Coronary artery (tissue), 2 donors: Measurements from ENCODE around the gene AMMECR1L.
"Not testable (repeated sequence)": the region's sequence is repeated elsewhere in the genome, so short reads cannot be mapped to it uniquely, and the experiment has no call there.

Source experiments
- DNase-seq: peaks from one replicate; pipeline ENCODE4 v3.0.0-alpha.2; 2017; ENCODE audit warnings: low spot score
- H3K27ac ChIP-seq, 2 donors: fragments of 200-600 bp; sonication (generic); one replicate each; pipeline ENCODE4 v1.5.1; 2016 to 2019
- H3K4me3 ChIP-seq: fragments of 200-600 bp; sonication (generic); 2 replicates; pipeline ENCODE4 v1.5.1; 2016; ENCODE audit warnings: mild to moderate bottlenecking, moderate library complexity
- TF ChIP-seq, protein P1 (sequence below): fragments of 200-600 bp; sonication (generic); IDR thresholded peaks from one replicate; pipeline ENCODE4 v1.5.1; 2019; ENCODE audit warnings: antibody characterized with exemption

The AMMECR1L gene

DNA sequence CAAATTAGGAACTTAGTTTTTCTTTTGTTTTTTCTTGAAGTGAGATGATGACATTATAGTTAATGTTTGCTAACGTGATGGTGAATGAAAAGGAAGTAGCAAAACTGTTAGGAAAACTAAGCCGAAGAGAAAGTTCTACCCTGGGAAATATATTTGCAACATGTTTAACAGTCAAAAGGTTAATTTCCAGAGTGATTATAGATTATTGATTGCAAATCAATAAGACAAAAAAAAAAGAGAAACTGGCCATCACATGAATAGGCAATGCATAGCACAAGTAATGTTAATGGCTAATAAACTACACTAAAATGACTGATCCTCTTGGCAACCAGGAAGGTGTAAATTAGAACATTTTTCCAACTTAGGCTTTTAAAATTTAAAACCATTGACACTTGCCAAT is 26.0 kb upstream of the AMMECR1L start:
- no peak for DNase-seq
- Histone ChIP-seq H3K27ac (no peak overlapping the region), H3K4me3 (no peak overlapping the region)
- TF ChIP-seq, protein P1, sequence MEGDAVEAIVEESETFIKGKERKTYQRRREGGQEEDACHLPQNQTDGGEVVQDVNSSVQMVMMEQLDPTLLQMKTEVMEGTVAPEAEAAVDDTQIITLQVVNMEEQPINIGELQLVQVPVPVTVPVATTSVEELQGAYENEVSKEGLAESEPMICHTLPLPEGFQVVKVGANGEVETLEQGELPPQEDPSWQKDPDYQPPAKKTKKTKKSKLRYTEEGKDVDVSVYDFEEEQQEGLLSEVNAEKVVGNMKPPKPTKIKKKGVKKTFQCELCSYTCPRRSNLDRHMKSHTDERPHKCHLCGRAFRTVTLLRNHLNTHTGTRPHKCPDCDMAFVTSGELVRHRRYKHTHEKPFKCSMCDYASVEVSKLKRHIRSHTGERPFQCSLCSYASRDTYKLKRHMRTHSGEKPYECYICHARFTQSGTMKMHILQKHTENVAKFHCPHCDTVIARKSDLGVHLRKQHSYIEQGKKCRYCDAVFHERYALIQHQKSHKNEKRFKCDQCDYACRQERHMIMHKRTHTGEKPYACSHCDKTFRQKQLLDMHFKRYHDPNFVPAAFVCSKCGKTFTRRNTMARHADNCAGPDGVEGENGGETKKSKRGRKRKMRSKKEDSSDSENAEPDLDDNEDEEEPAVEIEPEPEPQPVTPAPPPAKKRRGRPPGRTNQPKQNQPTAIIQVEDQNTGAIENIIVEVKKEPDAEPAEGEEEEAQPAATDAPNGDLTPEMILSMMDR: no peak

DNA sequence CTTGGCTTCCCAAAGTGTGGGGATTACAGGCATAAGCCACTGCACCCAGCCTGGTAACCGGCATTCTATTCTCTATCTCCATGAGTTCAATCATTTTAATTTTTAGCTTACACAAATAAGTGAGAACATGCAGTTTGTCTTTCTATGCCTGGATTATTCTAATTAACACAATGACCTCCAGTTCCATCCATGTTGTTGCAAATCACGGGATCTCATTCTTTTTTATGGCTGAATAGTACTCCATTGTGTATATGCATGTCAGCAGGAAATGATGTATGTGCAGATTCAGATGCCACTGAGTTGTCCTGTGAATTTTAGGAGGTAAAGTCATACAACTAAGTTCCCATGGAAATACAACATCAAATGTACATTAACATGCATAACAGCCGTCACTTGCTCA is 24.7 kb upstream of the AMMECR1L start:
- H3K27ac ChIP-seq: no peak overlapping the region
- no peak overlapping the region for H3K4me3 ChIP-seq
- TF ChIP-seq, protein P1: no peak
- DNase-seq: no peak

DNA sequence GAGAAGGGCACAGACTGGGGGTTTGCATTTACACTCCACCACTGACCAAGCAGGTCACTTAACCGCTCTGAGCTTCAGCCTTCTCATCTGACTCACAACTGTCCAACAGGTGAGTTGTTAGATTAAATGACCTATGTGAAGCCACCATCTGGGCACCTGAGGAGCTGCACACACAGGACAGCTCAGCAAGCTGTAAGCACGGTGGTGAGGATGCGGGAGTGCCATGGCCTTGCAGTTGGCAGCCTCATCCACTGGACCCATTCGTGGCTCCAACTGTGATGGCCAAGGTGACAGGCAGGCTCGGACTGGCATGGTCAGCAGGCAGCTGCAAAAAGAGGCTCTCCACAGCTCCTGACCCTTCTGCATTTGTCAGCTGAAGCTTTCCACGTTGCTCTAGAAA is 23.3 kb upstream of the AMMECR1L start:
- DNase-seq: no peak
- Histone ChIP-seq H3K4me3 (no peak overlapping the region), H3K27ac (no peak overlapping the region)
- TF ChIP-seq, protein P1: no peak

DNA sequence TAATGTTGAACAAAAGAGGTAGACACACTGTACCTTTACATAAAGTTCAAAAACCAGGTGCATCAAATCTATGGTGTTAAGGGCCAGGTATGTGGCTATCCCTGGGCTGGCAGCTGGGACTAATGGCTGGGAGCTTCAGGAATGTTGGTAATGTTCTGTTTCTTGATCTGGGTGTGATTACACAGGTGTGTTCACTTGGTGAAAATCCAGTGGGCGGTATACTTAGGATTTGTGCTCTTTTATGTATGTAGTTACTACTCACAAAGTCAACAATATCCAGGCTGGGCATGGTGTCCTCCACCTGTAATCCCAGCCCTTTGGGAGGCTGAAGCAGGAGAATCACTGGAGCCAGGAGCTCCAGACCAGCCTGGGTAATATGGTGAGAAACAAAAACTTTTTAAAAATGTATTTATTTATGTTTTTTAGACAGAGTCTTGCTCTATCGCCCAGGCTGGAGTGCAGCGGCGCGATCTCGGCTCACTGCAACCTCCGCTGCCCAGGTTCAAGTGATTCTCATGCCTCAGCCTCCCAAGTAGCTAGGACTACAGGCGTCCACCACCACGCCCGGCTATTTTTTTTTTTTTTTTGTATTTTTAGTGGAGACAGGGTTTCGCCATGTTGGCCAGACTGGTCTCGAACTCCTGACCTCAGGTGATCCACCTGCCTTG is 22.1 kb upstream of the AMMECR1L start:
- DNase-seq, H3K4me3 ChIP-seq, H3K27ac ChIP-seq: not testable (repeated sequence)

DNA sequence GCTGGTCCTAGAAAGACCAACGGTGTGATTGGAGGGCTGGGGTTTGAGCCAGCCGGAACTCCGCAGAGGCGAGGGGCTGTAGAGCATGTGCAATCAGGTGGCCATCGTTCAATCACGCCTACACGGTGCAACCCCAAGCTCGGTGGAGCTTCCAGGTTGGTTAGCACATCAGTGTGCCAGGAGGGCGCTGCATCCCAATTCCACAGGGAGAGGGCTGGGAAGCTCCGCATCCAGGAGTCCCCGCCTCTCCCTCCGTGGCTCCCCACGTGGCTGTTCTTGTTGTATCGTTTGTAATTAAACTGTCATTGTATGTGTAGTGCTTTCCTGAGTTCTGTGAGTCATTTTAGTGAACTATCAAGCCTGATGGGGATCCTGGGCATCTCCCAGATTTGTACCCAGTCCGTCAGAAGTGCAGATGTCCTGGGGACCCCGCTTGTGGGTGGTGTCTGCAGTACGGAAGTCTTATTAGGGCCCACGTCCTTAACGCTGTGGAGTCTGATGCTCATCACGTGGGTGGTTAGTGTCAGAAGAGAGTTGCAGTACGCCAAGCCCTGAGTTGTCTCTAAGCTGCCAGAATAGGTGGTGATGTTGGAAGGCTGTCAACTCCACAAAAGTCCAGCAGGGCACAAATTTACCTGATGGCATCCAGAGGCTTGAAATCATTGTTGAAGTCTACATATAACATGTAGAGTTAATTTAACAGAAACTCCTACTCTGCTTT is 20.6 kb upstream of the AMMECR1L start:
- no peak for DNase-seq
- no peak overlapping the region for H3K27ac ChIP-seq
- no peak overlapping the region for H3K4me3 ChIP-seq
- TF ChIP-seq, protein P1: no peak

DNA sequence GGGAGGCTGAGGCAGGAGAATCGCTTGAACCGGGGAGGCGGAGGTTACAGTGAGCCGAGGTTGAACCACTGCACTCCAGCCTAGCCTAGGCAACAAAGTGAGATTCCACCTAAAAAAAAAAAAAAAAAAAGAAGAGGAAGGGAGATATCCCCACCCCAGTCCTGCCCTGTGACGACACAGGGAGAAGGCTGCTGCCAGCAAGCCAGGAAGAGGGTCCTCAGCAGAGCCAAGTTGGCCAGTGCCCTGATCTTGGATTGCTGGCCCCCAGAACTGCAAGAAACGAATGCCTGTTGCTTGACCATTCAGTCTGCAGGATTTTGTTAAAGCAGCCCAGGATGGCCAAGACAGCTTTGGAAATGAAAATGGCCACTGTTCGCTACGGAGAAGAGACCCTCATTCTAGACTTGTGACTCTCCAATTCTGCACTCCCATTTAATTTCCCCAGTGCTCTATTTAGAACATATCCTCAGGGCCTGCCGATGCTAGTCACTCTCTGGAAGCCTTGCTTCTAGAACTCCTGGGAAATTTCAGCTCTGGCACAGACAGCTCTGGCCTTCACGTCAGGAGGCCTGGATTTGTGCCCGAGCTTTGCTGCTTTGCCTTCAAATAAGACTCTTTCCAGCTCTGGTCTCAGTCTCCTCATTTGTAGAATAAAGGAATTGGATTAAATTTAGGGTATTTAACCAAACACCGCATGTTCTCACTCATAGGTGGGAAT is 15.7 kb upstream of the AMMECR1L start:
- TF ChIP-seq, protein P1: no peak
- peak overlapping the region; percentile 58 to 67 for H3K27ac ChIP-seq

DNA sequence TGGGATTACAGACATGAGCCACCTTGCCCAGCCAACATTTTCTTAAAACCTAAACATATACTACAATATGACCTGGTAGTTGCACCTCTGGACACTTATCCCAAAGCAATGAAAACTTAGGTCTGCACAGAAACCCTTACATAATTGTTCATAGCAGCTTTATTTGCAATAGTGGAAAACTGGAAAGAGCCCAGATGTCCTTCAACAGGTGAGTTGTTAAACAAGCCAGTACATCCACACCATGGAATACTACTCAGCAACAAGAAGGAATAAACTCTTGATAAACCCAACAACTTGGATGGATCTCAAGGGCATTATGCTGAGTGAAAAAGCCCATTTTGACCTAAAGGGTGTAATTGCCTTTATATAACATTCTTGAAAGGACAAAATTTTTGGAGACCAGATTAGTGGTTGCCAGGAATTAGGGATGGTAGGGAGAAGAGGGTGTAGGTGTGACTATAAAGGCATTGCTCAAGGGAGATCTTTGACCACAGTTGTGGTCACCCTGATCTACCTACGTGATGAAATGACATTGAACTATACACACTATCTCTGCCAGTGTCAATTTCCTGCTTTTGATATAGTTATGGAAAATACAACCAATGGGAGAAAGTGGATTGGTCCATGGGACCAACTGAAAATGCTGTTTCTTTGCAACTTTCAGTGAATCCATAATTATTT is 11.9 kb upstream of the AMMECR1L start:
- no peak for DNase-seq
- no peak overlapping the region for H3K4me3 ChIP-seq
- TF ChIP-seq, protein P1: no peak
- no peak overlapping the region for H3K27ac ChIP-seq

More for the DNA sequence above, 15.7 kb upstream of the AMMECR1L start:
- peak overlapping the region; percentile 56 for H3K4me3 ChIP-seq
- DNase-seq: no peak
